GM18502 (cell line): ENCODE data around the gene HNF1B.

ENCODE experiments used
- ATAC-seq: cut with Tn5 transposase; IDR thresholded peaks from one replicate; pipeline ENCODE4 v1.9.1; 2021; ENCODE audit warnings: mild to moderate bottlenecking; ENCODE audit not compliant: unreplicated experiment, poor library complexity

Gene HNF1B

DNA sequence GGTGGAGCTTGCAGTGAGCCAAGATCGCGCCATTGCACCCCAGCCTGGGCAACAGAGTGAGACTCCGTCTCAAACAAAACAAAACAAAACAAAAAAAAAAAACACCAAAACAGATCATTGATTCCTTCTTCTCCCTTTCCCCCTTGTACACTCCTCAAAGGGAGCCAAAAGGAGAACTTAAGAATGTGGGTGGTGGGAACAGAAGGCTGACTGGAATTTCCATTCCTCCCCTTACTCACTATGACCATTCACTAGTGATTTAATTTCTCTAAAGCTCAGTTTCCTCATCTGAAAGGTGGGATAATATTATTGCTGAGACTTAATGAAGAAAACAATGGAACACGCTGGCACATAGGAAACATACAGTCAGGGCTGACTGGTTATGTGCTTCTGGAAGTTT is 17.1 kb upstream of the HNF1B start:
- no peak for ATAC-seq

DNA sequence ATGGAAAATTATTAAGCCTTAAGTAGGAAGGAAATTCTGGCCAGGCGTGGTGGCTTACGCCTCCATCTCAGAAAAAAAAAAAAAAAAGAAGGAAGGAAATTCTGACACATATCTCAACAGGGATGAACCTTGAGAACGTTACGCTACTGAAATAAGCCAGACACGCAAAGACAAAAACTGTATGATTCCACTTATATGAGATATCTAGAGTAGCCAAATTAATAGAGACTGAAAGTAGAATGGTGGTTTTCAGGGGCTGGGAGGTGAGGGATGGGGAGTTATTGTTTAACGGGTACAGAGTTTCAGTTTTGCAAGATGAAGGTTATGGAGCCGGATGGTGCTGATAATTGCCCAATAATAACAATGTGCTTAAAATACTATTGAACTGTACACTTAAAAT is 16.2 kb upstream of the HNF1B start:
- no peak for ATAC-seq

DNA sequence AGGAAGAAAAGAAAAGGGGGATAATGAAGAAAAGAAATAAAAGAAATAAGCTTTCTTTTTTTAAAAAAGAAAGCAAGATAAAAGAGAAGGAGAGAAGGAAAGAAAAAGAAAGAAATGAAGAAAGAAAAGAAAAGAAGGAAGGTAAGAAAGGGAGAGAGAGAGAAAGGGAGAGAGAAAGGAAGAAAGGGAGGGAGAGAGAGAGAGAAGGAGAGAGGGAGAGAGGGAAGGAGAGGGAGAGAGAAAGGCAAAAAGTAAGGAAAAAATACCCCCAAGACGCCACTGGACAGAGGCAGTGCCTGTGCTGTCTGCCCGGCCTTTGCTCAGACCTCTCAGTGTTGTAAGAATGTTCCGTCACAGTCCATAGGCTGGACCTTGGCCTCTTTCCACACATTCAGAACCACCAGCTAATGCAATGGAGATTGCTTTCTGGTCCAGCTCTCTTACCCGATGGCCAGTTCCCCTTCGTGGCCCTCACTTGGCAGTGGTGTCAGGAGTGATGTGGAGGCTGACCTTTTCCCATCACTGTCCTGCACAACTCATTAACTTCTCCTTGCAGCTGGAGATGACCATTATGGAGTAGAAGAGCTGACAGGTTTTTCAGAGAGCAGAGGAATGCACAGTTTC is 14.3 kb upstream of the HNF1B start:
- no peak for ATAC-seq

DNA sequence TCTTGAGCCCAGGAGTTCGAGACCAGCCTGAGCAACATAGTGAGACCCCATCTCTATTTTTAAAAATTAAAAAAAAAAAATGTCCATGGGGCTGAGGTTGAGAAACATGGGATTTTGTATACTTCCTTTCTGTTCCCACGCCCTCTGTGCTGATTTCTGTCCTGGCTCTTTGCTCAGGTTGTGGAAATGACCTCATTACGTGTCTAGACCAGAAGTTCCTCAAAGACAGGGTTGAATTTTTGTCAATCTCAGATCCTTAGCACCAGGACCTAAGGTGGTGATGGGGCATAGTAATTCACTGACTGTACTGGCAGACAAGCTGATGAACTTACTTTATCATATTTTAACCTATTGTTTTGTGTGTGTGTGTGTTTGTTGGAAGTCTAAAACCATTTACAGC is 11.2 kb upstream of the HNF1B start:
- no peak for ATAC-seq

DNA sequence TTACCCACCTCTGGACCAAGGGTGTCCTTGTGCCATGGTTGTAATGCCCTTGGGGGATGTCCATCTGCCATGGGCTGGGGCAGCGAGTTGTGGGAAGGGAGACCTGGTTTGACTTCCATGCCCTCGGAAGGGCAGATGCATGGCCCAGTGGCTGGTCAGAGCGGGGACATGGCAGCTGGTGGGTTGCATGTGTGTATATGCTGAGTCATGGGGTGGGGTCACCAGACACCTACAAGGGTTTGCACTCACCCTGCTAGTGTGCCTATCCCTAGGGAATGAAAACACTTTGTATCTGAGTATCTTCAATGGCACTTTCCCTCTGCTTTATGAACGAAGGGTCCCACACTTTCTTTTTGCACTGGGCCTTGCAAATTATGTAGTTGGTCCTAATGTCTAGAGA is 10.6 kb upstream of the HNF1B start:
- ATAC-seq: no peak

DNA sequence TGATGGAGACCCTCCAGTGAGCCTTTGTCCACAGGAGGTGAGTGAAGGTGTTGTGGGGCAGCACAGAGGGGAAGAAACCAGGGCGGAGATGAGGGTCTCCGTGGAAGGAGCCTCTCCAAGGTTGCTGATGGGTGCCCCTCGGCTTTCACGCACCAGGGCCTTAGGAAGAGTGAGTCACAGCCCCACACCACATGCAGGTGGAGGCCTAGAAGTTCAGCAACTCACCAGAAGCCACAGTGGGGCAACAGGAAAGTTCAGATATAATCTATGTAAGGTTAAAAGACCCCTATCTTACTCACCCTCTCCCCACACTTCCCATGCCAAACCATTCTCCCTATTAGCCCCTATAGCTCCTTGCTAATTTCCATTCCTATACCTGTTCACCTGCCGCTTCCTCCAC is 9.5 kb upstream of the HNF1B start:
- no peak for ATAC-seq

DNA sequence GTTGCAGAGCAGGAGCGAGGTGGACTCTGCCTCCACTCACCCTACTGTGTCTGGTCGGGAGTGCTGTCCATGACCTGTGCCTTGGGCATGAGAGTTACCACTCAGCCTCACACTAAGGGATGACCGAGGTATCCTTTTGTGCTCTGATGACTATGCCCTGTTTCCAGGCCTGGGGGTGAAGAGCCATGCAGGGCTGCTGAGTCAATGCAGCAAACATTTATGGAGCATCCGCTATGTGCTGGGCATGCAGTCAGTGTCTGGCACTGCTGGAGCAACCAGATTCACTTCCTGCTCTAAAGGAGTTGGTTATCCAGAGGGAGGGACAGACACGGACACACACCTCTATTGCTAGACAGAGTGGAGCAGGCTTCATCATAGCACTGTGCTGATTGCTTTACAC is 7.6 kb upstream of the HNF1B start:
- no peak for ATAC-seq

DNA sequence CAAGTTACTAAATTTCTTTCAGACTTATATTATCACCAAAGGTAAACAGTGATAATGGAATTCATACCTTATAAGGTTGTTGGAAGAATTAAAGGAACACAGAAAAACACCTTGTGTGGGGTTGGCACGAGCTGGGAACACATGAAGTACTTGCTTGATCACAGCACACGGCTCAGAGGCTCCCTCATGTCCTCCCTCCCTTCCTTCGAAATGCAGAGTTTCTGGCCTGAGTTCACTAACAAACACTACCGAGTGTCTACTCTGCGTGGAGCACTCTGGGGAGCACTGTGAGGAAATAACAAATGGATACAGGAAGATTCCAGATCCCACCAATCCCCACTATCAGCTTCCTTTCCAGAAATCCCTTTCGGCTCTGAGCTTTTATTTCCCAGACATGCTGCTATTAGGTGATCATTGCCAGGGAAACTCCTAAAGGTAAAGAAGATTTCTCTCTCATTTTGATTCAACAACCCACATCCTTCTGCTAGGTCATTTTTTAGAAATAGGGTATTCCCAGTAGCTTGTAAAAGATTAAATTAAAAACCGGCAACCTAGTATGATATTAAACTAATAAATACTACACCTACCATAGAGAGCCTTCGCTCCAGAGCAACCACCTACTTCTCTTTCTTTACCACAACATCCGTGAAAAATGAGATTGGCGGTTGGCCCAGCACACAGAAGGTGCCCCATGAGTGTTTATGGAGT is 6.1 kb upstream of the HNF1B start:
- ATAC-seq: no peak

DNA sequence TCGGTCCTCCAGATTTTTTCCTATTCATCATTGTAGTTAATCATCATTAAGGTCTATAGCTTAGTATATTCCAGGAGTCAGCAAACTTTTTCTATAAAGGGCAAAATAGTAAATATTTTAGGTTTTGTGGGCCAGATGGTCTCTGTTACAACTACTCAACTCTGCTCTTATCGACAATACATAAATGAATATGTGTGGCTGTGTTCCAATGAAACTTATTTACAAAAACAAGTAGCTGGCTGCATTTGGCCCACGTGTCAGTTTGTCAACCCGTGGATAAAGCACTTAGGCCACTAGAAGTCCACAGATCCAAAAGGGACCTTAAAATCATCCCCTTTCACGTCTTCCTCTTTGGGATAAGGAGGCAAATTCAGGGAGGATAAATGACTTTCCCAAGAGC is 5.4 kb upstream of the HNF1B start:
- ATAC-seq: no peak

DNA sequence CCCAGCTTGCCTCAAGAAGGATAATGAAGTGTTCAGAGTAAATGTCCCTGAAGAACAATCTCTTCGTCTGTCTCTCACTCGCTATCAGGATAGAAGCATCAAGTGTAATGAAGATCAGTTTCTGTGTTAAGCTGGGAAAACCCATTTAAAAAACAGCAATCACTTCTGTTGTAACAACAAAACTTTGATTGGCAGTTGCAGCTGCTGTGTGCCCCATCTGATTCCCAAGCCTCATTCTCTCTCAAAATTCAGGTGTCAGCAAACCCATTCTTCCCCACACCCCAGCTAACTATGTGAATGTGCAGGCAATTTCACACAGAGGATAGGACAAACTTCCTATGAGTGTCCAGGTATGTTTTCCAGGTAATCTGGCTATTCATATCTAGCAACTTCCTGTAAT is 2.4 kb upstream of the HNF1B start:
- ATAC-seq: no peak

DNA sequence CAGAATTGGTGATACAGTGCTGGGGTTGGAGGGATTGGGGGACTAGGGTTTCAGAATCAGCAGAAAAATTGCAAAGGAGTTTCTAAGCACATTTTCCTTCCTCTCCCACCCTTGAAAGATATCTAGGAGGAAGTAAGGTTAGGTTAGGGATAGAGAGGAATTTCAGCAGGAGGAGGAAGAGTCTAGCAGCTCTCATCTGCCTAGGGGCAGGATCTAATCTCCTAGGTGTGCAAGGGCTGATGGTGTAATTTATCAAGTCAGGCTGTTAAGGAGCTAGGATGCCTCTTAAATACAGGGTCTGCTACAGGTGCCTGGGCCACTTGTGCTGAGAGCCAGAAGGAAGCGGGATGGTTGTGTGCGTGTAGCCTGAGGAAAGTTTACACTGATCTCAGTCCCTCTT is 1.8 kb upstream of the HNF1B start:
- ATAC-seq: no peak

DNA sequence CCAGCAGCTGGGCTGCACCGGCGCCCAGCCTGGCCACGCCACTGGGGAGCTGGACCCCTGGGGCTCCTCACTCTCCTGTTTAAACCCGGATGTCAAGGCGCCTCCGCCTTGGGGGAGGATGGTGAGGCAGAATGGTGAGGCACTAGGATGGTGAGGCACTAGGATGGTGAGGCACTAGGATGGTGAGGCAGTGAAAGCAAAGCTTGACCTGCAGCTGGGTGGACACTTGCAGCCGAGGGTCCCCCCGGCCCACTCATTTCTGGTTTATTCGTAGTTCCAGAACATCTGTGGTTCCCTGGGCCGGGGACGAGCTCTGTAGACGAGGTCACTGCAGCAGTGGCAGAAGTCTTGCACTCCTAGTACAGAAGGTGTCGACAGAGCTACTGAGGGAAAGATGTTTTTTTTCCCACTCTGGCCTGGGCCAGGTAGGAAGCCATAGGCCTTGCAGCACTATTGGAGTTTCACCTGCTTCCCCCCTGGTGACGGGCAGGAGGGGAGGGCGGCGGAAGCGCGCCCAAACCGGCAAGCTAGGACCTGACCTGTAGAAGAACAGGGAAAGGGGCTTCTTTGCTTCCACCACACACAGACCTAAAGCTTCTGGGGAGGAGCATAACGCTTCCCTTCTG is 1.1 kb upstream of the HNF1B start:
- ATAC-seq: no peak

DNA sequence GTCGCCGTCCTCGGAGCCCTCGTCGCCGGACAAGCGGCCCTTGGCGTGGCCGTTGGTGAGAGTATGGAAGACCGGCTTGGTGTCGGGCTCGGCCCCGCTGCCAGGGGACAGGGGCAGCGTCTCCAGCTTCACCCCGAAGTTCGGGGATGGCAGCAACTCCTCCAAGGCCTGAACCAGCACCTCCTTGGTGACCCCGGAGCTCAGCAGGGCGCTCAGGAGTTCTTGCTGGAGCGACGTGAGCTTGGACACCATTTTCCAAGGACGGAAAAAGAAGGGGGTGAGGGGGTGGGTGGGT is 279 bp downstream of the HNF1B start:
- peak; percentile 5 for ATAC-seq

DNA sequence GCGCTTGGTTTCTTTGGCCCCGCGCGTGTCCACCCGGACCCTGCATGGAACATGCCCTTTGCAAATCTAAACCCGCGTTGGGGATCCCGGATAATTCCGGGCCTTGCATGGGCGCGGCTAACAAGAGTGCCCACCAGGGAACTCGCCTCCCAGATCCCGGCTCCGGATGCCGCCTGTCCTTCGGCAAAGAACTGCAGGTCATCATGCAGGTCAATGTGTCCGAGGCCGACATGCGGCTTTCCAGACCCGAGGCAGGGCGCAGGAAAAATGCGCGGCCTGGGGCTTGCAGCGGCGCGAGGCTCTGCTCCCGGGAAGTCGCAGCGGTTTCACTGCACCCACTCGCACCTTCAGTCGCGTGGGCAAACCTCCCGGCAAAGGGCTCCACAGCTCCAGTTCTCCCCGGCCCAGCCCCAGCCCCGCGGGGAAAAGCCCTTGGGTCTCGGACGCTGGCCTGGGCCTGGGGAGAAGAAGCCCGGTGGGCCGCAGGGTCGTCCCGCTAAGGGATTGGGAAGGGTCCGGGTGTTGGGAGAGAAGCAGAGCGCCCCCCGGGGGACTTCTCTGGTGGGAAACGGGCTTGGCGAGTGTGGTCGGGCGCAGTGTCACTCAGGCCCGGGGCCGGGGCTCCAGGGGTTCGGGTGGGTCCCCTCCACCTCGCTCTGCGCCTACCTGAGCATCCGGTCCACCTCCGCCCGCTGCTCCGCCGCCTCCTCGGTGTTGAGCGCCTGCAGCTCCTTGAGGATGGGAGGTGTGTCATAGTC is 805 bp downstream of the HNF1B start:
- ATAC-seq: peak; percentile 26

DNA sequence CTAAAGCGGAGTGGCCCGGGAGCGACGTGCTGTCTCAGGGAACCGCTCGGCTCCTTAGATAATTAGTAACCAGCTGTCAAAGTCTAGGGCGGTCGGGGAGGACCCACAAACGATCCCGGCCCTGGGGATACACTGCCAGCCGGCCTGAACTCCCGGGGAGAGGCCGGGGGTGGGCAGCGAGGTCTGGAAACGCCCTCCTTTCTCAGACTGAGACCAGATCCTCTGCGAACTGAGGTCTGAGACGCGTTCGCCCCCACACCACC is 1.3 kb downstream of the HNF1B start:
- ATAC-seq: no peak

DNA sequence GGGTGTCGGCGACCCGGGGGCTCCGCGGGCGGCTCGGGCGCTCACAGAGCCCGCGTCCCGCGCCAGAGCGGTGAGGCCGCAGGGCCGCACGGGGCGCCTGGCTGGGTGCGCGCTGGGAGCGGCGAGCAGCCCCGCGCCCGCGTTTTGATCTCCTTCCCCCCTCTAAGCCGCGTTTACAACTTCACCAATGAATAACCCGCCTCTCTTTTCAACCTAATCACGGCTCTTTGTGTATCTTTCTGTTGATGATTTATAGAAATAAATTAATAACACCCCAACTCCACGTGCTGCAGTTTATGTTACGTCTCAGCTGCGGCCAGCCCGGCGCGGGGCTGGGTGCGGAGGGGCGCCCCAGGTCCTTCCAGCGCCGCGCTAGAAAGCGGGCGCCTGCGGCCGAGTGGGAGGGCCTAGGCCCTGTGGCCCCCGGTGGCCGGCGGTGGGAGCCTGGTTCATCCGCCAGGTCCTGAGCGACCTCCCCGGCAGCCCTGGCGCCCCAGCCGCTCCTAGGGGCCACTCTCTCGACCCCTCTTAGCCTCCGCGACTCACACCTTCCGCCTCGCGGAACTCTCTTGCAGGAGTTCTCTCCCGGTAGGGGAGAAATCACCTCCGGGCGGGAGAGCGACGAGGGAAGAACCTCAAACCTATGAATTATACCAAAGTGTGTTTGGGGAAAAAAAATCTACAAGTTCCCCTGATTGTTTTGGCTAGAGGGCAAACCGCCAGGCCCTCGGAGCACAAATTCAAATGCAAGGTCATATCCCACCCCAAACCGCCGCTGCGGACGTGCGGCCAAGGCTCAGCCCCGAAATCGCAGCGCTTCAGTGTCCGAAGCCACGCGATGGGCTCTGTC is 1.9 kb downstream of the HNF1B start:
- ATAC-seq: no peak

DNA sequence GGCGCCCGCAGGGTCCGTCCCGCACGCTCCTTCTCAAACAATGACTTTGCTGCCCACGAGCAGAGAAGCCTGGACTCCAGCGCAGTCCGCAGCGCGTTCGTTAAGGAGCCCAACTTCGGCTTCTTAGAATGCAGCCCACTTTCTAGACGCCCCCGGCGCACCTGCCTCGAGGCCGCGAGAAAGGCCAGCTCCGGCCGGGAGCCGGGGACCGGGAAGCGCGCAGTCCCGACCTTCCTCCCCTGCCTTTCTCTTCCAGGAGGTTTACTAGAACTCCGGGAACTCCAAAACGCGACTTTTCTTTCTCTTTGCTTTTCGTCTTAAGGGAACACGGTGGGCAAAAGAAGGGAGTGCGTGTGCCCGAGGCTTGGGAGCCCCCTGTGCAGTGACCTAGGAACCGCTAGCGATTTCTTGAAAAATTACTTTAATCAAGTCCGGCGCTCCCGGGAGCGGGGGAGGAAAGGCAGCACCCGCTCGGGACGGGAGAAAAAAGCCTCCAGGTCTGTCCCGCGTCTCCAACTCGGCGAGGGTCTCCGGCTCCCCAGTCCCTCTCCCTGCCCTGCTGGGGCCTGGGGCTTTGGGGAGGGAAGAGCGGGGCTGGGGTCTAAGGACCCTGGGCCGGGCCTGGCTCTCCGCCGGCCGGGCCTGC is 2.6 kb downstream of the HNF1B start:
- ATAC-seq: no peak

DNA sequence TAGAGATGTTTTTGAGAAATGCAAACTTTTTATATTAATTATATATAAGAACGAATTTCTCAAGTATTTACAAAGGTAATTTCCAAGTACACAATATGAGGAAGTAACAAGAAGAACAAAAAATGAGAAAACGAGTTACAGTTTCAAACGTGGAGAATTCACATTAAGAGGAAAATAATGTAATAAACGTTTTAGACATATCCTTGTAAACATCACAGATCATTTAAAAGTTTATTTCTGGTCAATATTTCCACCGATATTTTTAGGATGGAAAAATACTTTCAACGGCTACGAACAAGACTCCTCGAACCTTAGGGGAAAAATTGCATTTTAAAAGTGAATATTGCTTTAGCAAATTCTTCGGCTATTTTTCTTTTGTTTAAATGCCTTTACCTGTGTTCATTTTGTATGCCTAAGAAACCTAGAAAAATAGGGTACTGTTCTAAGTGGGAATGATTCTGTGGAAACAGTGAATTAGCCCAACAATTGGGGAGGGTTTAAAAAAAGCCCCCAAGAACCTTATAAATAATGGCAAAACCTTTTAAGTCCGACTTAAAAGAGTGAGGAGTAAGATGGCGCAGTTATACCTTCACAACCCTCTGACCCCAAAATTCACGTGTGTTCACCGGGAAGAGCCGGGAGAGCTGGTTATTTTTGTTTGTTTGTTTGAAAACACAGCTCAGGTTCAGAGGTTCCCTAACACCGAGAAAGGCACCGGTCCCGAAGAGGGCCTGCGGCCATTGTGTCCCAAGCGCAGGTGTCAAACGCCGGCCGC is 3.3 kb downstream of the HNF1B start:
- ATAC-seq: no peak

DNA sequence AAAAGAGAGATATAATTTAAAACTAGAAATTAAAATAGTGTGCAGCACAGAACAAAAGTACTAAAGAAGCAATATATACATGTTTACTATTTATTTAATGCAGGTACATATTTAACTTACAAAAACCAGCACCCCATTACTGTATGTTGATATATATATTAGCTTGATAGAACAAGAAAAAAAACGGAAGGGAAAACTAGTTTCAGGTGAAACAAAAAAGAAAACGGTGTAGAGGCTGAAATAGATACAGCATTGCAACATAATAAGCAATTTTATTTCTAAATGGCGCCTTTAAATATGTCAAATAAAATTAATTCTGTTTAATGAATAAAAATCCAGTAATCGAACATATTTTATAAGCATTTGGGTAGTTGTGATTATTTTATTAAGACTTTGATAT is 3.9 kb downstream of the HNF1B start:
- no peak for ATAC-seq

DNA sequence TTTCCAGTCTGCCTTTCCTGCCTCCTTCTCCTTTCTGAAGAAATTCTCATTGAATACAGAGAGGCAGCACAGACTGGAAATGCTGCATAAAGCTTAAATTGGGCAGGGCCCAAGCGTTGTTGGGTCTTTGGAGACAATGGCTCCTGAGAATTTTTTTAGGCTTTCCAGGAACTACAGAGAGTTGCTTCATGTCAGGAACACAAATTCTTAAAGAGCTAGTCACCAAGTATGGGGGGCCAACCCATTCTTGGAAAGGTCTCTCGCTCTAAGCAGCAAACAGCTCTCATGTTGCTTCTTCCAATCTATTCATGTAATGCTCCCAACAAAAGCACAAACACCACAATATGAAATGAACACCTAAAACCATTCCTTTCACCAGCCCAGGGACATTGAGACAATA is 6.9 kb downstream of the HNF1B start:
- no peak for ATAC-seq
